Measurements from ENCODE around the gene HIP1.

DNA sequence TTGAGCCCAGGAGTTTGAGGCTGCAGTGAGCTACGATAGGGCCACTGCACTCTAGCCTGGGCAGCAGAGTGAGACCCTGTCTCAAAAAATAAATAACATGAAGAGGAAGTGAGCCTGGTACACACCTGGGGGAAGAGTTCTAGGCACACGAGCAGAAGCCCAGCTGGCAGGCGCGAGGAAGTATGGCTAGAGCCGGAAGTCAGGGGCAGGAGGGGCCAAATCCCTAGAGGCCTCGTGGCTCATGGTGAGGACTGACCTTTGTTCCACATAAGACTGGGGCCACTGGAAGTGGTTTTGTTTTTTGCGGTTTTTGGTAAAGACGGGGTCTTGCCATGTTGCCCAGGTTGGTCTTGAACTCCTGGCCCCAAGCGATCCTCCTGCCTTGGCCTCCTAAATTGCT, 117.6 kb downstream of the HIP1 start:
- TF ChIP-seq, protein P1, sequence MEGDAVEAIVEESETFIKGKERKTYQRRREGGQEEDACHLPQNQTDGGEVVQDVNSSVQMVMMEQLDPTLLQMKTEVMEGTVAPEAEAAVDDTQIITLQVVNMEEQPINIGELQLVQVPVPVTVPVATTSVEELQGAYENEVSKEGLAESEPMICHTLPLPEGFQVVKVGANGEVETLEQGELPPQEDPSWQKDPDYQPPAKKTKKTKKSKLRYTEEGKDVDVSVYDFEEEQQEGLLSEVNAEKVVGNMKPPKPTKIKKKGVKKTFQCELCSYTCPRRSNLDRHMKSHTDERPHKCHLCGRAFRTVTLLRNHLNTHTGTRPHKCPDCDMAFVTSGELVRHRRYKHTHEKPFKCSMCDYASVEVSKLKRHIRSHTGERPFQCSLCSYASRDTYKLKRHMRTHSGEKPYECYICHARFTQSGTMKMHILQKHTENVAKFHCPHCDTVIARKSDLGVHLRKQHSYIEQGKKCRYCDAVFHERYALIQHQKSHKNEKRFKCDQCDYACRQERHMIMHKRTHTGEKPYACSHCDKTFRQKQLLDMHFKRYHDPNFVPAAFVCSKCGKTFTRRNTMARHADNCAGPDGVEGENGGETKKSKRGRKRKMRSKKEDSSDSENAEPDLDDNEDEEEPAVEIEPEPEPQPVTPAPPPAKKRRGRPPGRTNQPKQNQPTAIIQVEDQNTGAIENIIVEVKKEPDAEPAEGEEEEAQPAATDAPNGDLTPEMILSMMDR (IDR thresholded peaks at IDR 0.05; ENCODE audit: insufficient read depth, low read depth, low read length): no peak
- no peak for TF ChIP-seq EZH2 (IDR thresholded peaks at IDR 0.05; ENCODE audit: insufficient read depth, low read length)

Data from astrocyte (in vitro differentiated cells and primary cell).